ENCODE results near the gene TMBIM4.

- TF ChIP-seq POLR2AphosphoS5 (IDR thresholded peaks at IDR 0.05) = no peak
- TF ChIP-seq CTCF (IDR thresholded peaks at IDR 0.05) = no peak
- TF ChIP-seq POLR2A (IDR thresholded peaks at IDR 0.05) = no peak
Measured at GRCh38 chr12:66154776-66155175, 15.0 kb downstream of the TMBIM4 start.
